GM10266 (cell line): ENCODE measurements around the gene OR5H15.
"Not testable (repeated sequence)": the region's sequence is repeated elsewhere in the genome, so short reads cannot be mapped to it uniquely, and the experiment has no call there.

Source experiments
- DNase-seq: peaks from one replicate; pipeline ENCODE4 v3.0.0; 2012; ENCODE audit errors: extremely low spot score
- TF ChIP-seq, protein P1 (sequence below): IDR thresholded peaks from 2 replicates; pipeline ENCODE4 v1.5.1; 2012; ENCODE audit warnings: mild to moderate bottlenecking, low read depth; ENCODE audit not compliant: control insufficient read depth, insufficient read depth; ENCODE audit errors: missing control alignments

Gene OR5H15

DNA sequence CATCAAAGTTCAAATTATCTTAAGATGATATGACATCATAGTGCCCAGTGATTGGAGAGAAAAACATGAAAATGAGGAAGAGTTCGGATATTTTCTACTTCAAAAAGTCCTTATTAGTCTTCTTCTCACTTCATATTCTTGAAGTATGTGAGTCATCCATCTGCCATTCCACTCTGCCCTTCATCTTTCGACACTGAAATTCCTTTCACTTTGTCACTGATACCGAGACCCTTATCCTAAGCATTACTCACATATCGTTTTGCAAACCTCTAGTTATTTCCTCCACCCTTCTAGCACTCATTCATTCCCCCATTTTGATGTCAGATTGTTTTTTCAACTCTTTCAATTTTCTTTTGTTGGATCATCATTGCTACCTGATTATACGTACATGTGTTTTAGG is 15.3 kb upstream of the OR5H15 start:
- TF ChIP-seq, protein P1, sequence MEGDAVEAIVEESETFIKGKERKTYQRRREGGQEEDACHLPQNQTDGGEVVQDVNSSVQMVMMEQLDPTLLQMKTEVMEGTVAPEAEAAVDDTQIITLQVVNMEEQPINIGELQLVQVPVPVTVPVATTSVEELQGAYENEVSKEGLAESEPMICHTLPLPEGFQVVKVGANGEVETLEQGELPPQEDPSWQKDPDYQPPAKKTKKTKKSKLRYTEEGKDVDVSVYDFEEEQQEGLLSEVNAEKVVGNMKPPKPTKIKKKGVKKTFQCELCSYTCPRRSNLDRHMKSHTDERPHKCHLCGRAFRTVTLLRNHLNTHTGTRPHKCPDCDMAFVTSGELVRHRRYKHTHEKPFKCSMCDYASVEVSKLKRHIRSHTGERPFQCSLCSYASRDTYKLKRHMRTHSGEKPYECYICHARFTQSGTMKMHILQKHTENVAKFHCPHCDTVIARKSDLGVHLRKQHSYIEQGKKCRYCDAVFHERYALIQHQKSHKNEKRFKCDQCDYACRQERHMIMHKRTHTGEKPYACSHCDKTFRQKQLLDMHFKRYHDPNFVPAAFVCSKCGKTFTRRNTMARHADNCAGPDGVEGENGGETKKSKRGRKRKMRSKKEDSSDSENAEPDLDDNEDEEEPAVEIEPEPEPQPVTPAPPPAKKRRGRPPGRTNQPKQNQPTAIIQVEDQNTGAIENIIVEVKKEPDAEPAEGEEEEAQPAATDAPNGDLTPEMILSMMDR, result no peak
- DNase-seq, result no peak

- no peak for DNase-seq
Observed at GRCh38 chr3:98171071-98171470, 4.6 kb downstream of the OR5H15 start.

GRCh38 chr3:98172621-98173020 is 6.1 kb downstream of the OR5H15 start:
- TF ChIP-seq, protein P1, result no peak

More at GRCh38 chr3:98171071-98171470, 4.6 kb downstream of the OR5H15 start:
- TF ChIP-seq, protein P1, result no peak

GRCh38 chr3:98180319-98180890 is 13.9 kb downstream of the OR5H15 start:
- TF ChIP-seq, protein P1, result no peak
- DNase-seq, result no peak

More at GRCh38 chr3:98172621-98173020, 6.1 kb downstream of the OR5H15 start:
- DNase-seq, result no peak

DNA sequence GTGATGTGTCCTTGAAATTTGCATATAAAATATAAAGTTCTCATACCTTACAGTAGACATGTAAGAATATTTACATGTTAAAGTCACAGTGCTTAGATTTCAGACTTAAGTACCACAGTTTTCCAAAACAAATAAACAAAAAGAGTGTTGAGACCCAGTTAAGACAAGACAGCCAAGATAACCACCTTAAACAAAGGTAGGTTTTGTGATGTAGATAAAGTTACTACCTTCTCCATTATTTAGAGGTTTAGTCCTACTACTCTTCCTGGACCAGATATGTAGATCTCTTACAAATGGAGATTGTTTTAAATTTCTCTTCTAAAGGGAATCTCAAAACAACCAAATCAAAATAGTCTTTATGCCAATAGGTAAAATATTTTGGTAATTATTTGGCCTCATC is 15.7 kb downstream of the OR5H15 start:
- TF ChIP-seq, protein P1, result no peak
- no peak for DNase-seq

GRCh38 chr3:98185180-98185579 is 18.7 kb downstream of the OR5H15 start:
- no peak for DNase-seq
- TF ChIP-seq, protein P1, result peak; percentile 8

- DNase-seq, result peak; percentile 12
- TF ChIP-seq, protein P1, result peak; percentile 32
Observed at GRCh38 chr3:98188545-98188944, 22.0 kb downstream of the OR5H15 start.

DNA sequence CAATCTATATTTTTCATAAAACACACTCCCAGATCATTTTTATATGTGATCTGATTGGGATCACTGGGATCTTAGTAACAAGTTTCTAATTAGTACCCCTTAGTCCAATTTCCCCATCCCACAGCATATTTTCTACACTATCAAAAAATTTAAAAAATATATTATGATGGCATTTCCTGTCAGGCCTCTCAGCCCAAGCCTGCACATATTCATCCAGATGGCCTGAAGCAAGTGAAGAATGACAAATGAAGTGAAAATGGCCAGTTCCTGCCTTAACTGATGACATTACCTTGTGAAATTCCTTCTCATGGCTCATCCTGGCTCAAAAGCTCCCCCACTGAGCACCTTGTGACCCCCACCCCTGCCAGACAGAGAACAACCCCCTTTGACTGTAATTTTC is 24.4 kb downstream of the OR5H15 start:
- not testable (repeated sequence) for DNase-seq

- not testable (repeated sequence) for DNase-seq
Observed at GRCh38 chr3:98196293-98196692, 29.8 kb downstream of the OR5H15 start.
